NCI-H446 treated with DMSO at 0.1 percent for 48 hours (cell line): ENCODE results near the gene PDZD2.

Experiments
- DNase-seq: peaks from one replicate; lab custom pipeline; 2025; lab: John Stamatoyannopoulos, UW

Gene PDZD2

DNA sequence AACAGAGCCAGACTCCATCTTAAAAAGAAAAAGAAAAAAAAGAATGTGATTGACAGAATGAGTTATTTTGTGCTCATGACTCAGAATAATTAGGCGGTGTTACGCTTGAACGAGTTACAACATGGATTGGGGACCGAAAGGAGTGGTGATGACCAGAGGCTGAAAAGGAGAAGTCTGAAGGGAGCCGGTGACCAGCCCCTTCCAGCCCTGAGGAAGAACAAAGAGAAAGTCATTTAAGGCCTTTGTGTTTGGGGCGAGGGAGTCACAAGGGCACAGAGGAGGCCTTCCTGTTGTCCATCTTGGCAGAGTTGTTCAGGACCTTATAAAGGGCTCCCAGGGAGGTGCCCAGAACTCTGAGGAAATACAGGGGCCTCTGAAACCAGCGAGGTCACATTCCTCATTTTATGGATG lies 403.6 kb downstream of the PDZD2 start:
- DNase-seq: no peak

DNA sequence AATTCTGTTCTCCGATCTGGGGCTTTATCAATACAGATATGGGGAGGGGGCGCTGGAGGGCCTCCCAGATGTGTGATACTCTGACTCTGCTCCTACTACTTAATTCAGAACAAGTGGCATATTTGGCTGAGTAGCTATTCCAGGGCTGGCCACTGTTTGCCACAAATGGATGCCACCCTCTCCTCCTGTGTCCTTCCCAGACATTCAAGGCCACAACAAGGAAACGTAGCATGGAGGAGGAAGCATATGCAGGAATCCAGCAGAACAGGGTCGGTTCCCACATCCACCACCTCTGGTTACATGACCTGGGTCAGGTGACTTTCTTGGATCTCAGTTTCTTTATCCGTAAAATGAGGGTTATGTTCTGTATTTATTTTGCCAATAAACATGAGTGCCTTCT lies 404.2 kb downstream of the PDZD2 start:
- no peak for DNase-seq

DNA sequence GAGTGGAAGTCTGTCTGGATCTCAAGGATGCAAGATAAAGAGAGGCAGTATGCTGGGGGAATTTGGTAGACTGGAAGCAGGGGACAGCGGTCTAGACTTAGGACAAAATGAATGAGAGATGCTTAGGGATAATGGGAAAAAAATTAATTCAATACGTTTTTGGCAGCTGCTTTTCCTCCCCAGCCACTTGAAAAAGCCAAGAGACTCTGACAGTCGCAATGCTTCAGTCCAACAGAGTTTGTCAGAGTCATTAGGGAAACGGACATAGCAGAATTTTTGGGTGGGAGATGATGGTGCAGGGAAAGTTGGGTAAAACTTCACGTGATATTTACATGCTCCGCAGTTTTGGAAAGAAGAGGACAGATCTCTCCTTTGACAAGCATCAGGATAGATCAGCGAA lies 405.5 kb downstream of the PDZD2 start:
- DNase-seq: peak; percentile 38

DNA sequence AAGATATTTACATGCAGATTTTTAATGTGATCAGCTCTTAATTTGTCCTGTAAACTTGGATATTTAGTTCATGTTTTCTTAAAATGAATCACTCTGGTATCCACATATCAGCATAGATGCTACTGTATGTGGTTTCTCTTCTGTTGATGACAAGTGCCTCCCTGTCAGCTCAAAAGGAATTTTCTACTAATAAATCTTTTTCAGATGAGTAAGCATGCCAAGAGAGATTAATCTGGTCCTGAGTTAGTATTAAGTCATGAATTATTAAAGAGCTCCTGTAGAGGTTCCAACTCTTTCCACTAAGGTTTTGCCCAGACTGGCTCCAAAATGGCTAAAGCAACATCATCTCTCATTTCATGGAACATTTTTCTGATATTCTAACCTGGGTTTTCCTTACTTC lies 406.0 kb downstream of the PDZD2 start:
- peak; percentile 94 for DNase-seq

DNA sequence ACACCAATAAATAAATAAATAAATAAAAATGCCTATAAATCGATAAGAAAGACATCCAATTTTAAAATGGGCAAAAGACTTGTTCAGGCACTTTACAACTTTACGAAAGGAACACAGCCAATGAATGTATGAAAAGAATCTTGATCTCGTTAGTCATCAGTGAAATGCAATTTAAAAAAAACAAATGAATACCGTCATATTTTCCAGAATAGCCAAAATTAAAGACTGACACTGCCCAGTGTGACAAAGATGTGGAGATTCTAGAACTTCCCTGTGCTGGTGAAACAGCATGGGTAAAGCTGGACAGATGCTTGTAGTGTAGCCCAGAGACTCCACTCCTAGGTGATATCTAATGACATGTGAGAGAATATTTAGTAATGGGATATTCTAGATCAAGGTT lies 408.1 kb downstream of the PDZD2 start:
- no peak for DNase-seq

DNA sequence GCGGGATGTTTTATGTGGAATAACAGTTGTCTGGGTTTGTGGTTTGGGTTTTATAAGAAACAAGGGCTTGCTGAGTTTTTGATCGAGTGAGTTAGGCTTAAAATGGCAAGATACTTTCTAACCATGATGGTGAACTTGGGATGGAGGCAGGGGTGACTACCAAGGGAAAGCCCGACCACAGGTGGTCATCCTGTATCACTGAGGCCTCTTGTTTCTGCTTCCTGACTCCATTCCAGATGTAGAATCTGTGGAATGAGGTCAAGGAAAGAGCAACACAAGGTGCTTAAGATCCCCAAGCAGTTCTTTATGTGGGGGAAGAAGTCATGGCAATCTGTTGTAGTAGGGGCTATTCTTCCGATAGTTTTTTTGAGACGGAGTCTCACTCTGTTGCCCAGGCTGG lies 412.9 kb downstream of the PDZD2 start:
- DNase-seq: no peak

DNA sequence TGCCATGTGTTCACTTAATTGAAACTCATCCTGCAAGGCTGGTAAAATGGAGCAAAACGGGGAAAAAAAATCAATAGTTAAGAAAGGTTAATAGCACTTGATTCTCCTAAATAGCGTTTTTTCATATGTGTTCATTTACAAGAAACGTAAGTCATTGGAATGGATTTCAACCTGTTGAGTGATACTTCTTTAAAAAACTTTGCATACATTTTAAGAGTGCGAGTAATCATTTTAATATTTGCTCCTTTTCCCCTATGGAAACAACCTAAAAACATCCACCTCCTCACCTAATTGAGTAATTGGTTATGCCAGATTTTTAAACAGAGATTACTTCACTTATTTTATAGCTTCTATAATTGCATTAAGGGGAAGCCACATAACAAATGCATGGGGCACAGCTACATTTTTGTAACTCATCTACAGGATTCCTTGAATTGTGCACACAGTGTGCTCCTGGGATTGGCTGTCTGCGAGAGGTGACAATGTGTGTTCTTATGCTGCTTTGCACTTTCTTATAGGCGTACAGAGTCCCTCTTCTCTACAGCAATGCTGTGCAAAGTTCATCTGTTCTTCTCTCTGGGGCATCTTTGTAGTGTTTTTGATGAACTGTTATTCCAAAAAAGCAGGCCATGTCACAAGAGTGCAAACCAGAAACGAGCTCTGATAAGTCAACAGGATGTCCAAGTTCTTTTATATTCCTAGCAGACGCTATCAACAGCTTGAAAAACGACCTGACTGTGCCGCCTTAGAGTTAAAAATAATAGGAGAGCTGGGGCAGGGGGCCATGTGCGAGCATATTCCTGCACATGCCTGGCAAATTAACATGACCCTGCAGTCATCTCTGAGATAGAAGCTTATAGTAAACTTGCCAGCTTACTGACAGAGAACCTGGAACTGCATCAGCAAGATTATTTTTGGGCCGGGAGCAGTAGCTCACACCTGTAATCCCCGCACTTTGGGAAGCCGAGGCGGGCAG lies 417.2 kb downstream of the PDZD2 start:
- DNase-seq: no peak

DNA sequence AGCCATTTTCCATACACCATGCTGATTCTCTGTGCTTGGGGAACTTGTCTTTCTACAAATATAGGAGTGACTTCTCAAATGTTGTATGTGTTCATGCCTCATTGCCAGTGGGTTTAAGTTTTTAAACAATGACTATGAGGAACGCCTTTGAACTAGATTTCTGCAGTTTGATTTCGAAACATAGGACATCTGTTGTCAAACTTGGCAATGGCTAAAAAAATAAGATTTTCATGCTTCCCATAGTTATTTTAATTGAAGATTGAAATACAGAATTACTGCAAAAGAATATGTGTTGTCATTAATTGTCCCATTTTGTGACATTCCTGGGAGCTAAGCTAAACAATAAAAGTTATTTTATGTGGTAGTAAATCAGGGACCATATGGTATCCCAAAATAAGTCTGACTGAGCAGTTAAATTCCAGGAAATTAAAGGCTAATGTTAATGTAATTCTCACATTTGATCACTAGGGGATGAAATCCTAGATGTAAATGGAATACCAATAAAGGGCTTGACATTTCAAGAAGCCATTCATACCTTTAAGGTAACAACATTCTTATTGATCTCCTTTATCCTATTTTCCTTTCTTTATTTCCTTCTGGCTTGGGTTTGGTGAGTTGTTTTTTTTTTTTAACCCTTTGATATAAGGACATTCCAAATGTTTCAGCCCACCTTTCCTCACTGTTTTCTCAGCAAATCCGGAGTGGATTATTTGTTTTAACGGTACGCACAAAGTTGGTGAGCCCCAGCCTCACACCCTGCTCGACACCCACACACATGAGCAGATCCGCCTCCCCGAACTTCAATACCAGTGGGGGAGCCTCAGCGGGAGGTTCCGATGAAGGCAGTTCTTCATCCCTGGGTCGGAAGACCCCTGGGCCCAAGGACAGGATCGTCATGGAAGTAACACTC lies 418.5 kb downstream of the PDZD2 start:
- no peak for DNase-seq

DNA sequence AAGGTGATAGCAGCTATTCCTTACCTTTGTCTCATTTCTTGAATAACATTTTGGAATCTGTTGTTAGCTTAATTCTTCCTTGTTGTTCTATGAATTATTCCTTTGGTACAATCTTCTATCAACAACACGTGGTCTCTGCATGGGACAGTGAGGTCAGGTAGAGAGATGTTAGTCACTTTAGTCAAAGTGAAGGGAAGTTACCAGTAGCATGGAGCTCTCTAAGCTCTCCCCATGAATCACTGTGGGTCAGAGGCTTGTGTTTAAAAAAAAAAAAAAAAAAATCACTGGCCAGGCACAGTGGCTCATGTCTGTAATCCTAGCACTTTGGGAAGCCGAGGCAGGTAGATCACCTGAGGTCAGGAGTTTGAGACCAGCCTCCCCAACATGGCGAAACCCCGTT lies 419.2 kb downstream of the PDZD2 start:
- DNase-seq: no peak

DNA sequence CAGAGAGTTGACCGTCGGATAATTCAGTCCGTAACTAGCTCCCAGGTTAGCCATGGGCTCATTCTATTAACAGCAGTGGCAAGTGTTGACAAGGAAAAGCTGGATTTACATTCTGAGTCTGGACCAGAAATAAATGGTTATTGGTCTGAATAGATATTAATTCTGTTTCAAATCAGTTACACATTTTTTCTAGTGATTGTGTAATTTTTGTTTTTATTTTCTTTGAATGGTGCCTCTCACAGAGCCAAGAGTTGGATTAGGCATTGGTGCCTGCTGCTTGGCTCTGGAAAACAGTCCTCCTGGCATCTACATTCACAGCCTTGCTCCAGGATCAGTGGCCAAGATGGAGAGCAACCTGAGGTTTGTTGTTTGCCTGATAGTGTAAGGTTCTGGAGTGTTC lies 420.1 kb downstream of the PDZD2 start:
- DNase-seq: no peak

DNA sequence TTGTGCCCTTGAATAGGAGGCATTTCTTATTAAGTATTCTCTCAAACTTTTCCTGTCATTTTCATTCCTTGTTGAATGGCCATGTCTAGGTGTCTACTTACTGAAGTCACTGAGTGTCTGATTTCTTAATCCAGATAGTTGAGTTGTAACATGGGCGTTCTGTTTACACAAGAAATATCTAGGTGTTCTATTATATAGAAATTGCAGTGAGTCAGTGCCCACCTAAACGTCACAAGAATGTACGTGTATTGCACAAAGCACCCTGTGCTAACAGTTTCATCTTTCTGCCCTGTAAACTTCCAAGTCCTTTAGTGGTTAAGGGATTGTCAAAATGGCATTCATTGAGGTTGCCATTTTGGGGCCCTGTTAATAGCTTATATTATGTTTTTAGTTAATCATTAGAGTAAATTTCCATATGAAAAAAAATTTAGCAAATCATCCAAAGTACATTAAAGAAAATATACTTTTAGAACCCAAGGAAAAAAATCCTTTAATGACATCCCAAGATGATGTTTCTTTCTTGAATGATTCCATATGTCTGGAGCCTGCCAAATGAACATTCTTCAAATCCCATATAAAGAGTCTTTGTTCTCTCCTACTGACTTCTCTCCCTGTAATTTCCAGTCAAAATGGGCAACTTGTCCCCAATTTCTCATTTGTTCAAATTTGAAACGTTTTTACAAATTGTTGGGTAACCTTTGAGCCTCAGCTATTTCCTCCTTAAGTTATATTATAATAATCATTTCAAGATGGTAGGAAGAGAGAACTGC lies 421.0 kb downstream of the PDZD2 start:
- DNase-seq: no peak

DNA sequence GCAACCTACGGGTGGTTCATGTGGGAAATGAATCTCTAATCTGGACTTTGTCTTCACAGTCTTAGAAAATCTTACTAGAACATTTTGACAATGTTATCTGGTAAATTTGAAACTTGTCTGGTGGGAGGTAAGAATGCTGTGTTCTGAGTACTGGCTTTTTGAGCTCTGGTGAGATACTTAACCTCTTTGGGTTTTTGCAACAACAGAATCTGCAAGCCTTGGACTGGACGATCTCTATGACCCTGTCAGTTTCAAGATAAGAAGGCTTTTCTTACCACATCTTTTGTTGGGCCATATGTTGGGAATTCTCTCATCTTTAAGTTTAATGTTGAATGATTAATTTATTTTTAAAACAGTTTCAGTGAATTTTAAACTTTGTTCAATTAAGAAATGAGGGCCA lies 422.3 kb downstream of the PDZD2 start:
- DNase-seq: no peak

DNA sequence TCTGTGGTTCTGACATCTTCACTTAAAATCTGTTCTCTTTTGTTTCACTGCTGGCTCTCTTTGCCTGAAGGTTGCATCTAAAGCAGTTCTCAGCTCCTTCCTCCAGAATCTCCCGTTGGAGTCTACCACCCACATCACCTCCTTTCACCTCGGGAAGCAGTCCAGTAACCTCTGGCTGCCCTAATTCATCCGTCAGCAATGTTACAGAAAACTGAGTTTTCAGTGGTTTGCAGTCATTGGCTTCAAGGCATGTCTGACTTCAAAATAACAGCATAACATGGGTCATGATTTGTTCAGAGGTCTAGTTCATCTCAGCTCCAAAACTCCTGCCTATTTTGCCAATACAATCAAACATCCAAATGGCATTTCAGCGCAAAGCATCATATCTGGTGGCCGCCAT lies 427.5 kb downstream of the PDZD2 start:
- DNase-seq: no peak

DNA sequence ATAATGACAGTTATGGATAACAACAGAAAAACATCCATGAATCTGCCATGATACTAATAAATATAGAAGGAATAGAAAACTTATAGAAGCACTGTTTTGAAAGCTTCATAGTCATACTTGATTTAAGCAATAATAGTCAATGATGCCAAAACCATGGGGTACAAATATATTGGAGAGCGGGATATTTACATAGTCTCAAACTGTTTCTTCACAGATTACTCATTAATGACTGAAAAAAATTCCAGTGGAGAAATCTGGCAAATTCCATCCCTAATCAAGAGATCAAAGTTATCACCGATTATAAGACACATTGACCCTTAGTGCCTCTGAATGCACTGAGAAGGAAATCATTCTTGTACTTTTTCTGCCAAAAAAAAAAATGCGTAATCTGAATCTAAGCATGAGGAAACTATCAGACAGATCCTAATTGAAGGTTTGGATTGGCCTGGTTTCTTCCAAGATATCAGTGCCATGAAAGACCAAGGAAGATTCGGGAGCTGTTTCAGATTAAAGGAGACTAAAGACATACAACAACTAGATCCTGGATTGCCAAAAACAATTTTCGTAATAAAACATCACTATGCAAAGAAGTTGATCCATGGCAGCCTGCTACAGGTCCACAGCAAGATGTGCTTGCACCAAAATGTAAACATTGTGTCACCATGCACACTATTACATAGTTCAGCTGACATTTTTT lies 429.0 kb downstream of the PDZD2 start:
- DNase-seq: no peak

DNA sequence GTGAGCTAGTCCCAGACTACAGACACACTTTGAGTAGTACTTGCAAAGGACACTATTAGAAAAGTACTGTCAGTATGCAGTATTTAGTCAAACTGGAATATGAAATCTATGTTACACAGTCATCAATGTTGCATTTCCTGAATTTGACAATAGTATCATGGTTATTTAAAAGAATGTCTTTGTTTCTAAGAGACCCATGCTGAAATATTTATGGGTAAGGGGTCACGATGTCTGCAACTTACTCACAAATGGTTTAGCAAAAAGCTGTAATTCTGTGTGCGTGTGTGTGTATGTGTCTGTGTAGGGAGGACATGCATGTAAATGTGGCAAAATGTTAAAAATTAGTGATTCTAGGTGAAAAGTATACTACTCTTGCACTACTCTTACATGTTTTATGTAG lies 429.6 kb downstream of the PDZD2 start:
- no peak for DNase-seq

DNA sequence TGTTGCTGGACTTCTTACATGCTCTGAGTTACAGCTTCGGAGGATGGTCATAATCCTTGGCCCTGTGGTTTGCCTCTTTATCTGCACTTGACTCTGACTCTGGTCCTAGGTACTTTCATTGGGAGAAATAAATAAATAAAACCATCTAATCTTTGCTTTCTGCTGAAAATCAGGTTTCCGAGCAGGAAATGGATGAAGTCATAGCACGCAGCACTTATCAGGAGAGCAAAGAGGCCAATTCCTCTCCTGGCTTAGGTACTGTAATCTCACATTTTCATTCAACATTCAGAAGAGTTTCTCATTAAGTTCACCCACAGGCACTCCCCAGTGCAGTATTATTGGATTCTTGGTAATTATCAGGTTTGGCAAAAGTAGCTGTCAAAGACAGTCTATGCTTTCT lies 430.5 kb downstream of the PDZD2 start:
- no peak for DNase-seq

DNA sequence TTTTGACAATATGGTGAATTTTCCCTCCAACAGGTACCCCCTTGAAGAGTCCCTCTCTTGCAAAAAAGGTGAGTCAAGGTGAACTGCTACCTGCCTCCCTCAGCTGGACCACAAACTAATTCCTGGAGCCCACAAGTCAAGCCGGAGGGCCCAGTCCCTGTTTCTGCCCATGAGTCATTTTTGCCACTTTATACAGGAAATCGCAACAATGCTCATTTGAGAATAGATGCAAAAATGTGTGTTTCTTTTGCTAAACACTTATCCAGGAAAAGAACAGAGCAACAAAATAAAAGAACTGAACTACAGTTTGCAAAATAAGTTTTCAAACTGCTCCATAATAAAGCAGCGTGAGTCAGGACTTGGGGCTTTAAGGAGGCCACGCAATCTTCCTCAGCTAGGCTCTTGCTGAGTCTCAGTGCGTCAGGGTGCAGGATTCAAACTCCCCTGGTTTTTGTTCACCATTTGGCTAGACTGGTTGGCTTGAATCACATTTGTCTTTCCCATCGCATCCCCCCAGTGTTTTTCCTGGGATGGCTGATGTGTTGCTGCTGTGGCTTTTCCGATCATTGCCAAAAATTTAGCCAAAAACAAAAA lies 432.5 kb downstream of the PDZD2 start:
- DNase-seq: no peak

DNA sequence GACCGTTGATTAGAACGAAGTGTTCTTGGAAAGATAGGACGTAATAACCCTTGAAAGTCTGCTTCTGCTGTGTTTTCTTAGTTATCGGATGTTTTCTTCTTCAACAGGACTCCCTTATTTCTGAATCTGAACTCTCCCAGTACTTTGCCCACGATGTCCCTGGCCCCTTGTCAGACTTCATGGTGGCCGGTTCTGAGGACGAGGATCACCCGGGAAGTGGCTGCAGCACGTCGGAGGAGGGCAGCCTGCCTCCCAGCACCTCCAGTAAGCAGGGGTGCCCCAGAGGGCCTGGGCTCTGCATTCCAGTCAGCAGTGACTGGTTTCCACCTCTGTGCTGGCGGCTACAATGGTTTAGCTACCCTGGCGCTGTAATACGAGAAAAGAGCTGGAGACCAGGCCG lies 433.1 kb downstream of the PDZD2 start:
- DNase-seq: no peak

DNA sequence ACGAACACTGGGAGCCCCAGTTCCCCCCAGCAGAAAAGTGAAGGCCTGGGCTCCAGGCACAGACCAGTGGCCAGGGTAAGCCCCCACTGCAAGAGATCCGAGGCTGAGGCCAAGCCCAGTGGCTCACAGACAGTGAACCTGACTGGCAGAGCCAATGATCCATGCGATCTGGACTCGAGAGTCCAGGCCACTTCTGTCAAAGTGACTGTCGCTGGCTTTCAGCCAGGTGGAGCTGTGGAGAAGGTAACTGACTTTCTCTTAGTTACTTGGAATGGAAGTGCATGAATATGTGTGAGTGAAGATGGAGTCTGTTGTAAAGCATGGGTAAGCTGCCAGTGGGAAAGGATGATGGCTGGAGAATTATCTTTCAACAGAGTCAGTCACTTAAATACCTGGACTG lies 435.5 kb downstream of the PDZD2 start:
- no peak for DNase-seq

DNA sequence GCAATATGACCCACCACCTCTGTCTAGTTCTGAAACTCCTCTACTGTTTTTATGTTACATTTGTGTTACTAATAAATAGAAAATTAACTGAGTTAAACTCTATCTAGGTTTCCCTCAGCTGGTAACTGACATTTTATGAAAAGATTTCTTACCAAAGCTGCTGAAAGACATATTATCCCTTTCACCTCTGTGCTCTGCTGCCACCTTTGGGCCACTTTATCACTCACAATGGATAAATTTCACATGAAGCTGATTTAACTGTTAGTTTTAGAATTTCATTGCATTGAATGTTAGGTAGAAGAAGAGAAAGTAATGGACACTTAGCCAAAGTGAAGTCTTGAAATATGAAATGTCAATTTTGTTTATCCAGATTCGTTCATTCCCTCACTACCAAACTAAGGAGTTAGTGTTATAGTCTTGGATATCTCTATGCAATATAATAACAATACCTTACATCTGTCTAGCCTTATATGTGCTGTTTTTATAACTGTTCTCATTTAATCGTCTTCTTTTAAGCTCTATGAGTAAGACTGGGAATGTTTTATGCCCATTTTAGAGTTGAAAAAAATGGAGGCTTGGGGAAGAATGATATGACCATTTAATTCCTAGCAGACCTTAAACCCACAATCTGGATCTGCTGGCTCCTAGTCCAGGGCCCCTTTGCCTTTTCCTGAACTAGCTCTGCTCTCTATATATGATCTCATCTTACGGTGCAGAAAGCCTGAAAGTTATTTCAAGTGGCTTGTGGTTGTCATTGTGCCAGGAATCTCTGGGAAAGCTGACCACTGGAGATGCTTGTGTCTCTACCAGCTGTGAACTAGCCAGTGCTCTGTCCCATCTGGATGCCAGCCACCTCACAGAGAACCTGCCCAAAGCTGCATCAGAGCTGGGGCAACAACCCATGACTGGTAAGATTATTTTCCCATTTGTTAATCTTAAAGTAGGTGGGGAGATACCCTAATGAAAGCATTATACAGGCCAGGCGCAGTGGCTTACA lies 438.1 kb downstream of the PDZD2 start:
- DNase-seq: peak; percentile 33
